ENCODE results near the gene CUEDC1.
A peak's percentile ranks its signal among the peaks of the same experiment; 100 is the strongest.

The CUEDC1 gene

DNA sequence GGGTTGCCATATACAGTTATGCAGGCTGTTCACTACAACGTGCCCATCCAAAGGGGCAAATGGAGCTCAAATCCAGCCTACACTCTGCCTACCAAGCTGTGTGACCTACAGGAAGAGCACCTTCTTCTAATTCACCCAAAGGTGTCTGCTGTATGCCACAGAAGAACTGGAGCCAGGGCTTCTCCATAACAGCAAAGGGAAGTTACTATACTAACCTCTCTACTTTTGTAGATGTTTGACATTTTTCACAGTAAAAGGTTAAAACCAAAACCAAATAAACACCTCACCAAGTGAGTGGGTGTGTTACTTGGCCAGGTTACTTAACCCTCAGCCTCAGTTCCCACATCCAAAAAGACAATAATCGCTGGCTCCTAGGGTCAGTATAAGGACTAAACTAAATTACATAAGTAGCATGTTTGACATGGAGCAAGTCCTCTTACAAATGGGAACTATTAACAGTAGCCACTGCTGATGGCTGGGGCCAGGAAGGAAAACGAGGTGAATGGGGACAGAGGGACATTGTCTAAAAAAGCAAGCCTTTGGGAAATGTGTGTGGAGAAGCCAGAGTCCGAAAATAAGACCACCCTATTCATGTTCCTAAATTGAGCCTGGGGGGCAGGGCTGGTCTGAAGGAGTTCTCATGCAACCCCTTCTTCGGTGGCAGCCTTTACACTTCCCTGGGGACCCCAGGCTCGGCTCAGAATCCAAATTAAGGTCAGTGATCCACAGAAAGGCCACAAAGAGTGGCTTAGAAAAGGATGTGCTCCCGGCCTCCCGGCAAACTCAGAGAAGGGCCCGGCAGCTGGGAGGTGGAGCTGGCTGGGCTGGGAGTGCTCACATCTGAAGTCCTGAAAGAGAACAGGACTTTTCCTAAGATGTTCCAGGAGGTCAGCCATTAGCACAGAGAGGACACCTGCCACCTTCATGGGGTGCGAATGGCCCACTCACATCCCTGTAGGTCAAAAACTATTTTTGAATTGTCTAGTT is 13.5 kb downstream of the CUEDC1 start:
- no peaks in the 10 kb centered on the region for H3K9me3 ChIP-seq (ENCODE audit: control insufficient read depth in 5 of 5, low read length in 5 of 5)
- H3K27me3 ChIP-seq (ENCODE audit: control insufficient read depth in 5 of 5, insufficient read depth in 4 of 5, low read length in 5 of 5), result no peaks in the 10 kb centered on the region
- no peaks in the 10 kb centered on the region for H3K36me3 ChIP-seq (ENCODE audit: control insufficient read depth in 5 of 5, insufficient read depth in 5 of 5, low read length in 5 of 5)
- H3K4me3 ChIP-seq (ENCODE audit: low read depth in 1 of 5, low read length in 5 of 5), result no peak overlapping the region
- peaks cover 16 to 61% (median 60%) of the 10 kb centered on the region in 5 donors for H3K4me1 ChIP-seq (ENCODE audit: control insufficient read depth in 5 of 5, insufficient read depth in 5 of 5, low read length in 5 of 5)
- H3K27ac ChIP-seq (ENCODE audit: low read depth, low read length), result peak overlapping the region; percentile 37
- H3K9ac ChIP-seq (ENCODE audit: low read length in 5 of 5), result no peak overlapping the region

- Histone ChIP-seq H3K27me3 (ENCODE audit: control insufficient read depth in 5 of 5, insufficient read depth in 4 of 5, low read length in 5 of 5) (no peaks in the 10 kb centered on the region), H3K4me3 (ENCODE audit: low read depth in 1 of 5, low read length in 5 of 5) (no peak overlapping the region), H3K27ac (ENCODE audit: low read depth, low read length) (peak overlapping the region; percentile 37), H3K36me3 (ENCODE audit: control insufficient read depth in 5 of 5, insufficient read depth in 5 of 5, low read length in 5 of 5) (no peaks in the 10 kb centered on the region), H3K4me1 (ENCODE audit: control insufficient read depth in 5 of 5, insufficient read depth in 5 of 5, low read length in 5 of 5) (peaks cover 14 to 62% (median 60%) of the 10 kb centered on the region in 5 donors), H3K9ac (ENCODE audit: low read length in 5 of 5) (no peak overlapping the region), H3K9me3 (ENCODE audit: control insufficient read depth in 5 of 5, low read length in 5 of 5) (no peaks in the 10 kb centered on the region)
These were observed 14.4 kb downstream of the CUEDC1 start for GRCh38 chr17:57940653-57941329.

DNA sequence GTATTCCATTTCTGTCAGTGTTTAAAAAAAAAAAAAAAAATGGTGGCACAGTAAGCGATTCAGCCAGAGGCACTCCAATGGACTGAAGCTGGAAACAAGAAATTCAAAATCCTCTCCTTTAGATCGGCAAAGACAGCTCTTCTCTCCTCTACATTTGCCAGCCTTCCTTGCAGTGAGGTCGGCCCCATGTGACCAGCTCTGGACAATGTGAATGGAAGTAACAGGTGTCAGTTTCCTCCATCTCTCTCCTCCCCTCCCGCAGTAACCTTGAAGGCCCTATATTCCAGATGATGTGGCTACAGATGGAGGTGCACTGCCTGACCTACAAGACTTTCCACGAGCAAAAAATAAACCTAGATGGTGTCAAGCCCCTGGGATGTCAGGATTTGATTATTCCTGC is 15.0 kb downstream of the CUEDC1 start:
- Histone ChIP-seq H3K9ac (ENCODE audit: low read length in 5 of 5) (no peak overlapping the region), H3K4me3 (ENCODE audit: low read depth in 1 of 5, low read length in 5 of 5) (no peak overlapping the region), H3K27ac (ENCODE audit: low read depth, low read length) (no peak overlapping the region), H3K27me3 (ENCODE audit: control insufficient read depth in 5 of 5, insufficient read depth in 4 of 5, low read length in 5 of 5) (no peaks in the 10 kb centered on the region), H3K36me3 (ENCODE audit: control insufficient read depth in 5 of 5, insufficient read depth in 5 of 5, low read length in 5 of 5) (no peaks in the 10 kb centered on the region), H3K4me1 (ENCODE audit: control insufficient read depth in 5 of 5, insufficient read depth in 5 of 5, low read length in 5 of 5) (peaks cover 18 to 68% (median 63%) of the 10 kb centered on the region in 5 donors), H3K9me3 (ENCODE audit: control insufficient read depth in 5 of 5, low read length in 5 of 5) (no peaks in the 10 kb centered on the region)

GRCh38 chr17:57939797-57940196 is 15.4 kb downstream of the CUEDC1 start:
- no peak overlapping the region for H3K4me3 ChIP-seq (ENCODE audit: low read depth in 1 of 5, low read length in 5 of 5)
- H3K9me3 ChIP-seq (ENCODE audit: control insufficient read depth in 5 of 5, low read length in 5 of 5), result no peaks in the 10 kb centered on the region
- peaks cover 18 to 68% (median 62%) of the 10 kb centered on the region in 5 donors for H3K4me1 ChIP-seq (ENCODE audit: control insufficient read depth in 5 of 5, insufficient read depth in 5 of 5, low read length in 5 of 5)
- H3K36me3 ChIP-seq (ENCODE audit: control insufficient read depth in 5 of 5, insufficient read depth in 5 of 5, low read length in 5 of 5), result no peaks in the 10 kb centered on the region
- no peaks in the 10 kb centered on the region for H3K27me3 ChIP-seq (ENCODE audit: control insufficient read depth in 5 of 5, insufficient read depth in 4 of 5, low read length in 5 of 5)
- H3K27ac ChIP-seq (ENCODE audit: low read depth, low read length), result no peak overlapping the region
- no peak overlapping the region for H3K9ac ChIP-seq (ENCODE audit: low read length in 5 of 5)

GRCh38 chr17:57938061-57938502 is 17.1 kb downstream of the CUEDC1 start:
- H3K27me3 ChIP-seq (ENCODE audit: control insufficient read depth in 5 of 5, insufficient read depth in 4 of 5, low read length in 5 of 5), result no peaks in the 10 kb centered on the region
- H3K4me1 ChIP-seq (ENCODE audit: control insufficient read depth in 5 of 5, insufficient read depth in 5 of 5, low read length in 5 of 5), result peaks cover 16 to 57% (median 57%) of the 10 kb centered on the region in 5 donors
- H3K27ac ChIP-seq (ENCODE audit: low read depth, low read length), result no peak overlapping the region
- no peak overlapping the region for H3K9ac ChIP-seq (ENCODE audit: low read length in 5 of 5)
- H3K9me3 ChIP-seq (ENCODE audit: control insufficient read depth in 5 of 5, low read length in 5 of 5), result no peaks in the 10 kb centered on the region
- no peak overlapping the region for H3K4me3 ChIP-seq (ENCODE audit: low read depth in 1 of 5, low read length in 5 of 5)
- H3K36me3 ChIP-seq (ENCODE audit: control insufficient read depth in 5 of 5, insufficient read depth in 5 of 5, low read length in 5 of 5), result no peaks in the 10 kb centered on the region

DNA sequence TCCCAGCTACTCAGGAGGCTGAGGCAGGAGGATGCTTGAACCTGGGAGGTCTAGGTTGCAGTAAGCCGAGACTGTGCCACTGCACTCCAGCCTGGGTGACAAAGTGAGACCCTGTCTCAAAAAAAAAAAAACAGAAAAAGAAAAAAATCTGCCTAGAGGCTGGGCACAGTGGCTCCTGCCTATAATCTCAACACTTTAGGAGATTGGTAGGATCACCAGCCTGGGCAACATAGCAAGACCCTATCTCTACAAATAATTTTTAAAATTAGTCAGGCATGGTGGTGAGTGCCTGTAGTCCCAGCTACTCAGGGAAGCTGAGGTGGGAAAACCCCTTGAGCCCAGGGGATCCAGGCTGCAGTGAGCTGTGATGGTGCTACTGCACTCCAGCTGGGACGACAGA is 17.7 kb downstream of the CUEDC1 start:
- peaks cover 16 to 57% (median 54%) of the 10 kb centered on the region in 5 donors for H3K4me1 ChIP-seq (ENCODE audit: control insufficient read depth in 5 of 5, insufficient read depth in 5 of 5, low read length in 5 of 5)
- no peaks in the 10 kb centered on the region for H3K27me3 ChIP-seq (ENCODE audit: control insufficient read depth in 5 of 5, insufficient read depth in 4 of 5, low read length in 5 of 5)
- no peak overlapping the region for H3K9ac ChIP-seq (ENCODE audit: low read length in 5 of 5)
- H3K9me3 ChIP-seq (ENCODE audit: control insufficient read depth in 5 of 5, low read length in 5 of 5), result no peaks in the 10 kb centered on the region
- H3K4me3 ChIP-seq (ENCODE audit: low read depth in 1 of 5, low read length in 5 of 5), result no peak overlapping the region
- H3K27ac ChIP-seq (ENCODE audit: low read depth, low read length), result no peak overlapping the region
- H3K36me3 ChIP-seq (ENCODE audit: control insufficient read depth in 5 of 5, insufficient read depth in 5 of 5, low read length in 5 of 5), result no peaks in the 10 kb centered on the region

DNA sequence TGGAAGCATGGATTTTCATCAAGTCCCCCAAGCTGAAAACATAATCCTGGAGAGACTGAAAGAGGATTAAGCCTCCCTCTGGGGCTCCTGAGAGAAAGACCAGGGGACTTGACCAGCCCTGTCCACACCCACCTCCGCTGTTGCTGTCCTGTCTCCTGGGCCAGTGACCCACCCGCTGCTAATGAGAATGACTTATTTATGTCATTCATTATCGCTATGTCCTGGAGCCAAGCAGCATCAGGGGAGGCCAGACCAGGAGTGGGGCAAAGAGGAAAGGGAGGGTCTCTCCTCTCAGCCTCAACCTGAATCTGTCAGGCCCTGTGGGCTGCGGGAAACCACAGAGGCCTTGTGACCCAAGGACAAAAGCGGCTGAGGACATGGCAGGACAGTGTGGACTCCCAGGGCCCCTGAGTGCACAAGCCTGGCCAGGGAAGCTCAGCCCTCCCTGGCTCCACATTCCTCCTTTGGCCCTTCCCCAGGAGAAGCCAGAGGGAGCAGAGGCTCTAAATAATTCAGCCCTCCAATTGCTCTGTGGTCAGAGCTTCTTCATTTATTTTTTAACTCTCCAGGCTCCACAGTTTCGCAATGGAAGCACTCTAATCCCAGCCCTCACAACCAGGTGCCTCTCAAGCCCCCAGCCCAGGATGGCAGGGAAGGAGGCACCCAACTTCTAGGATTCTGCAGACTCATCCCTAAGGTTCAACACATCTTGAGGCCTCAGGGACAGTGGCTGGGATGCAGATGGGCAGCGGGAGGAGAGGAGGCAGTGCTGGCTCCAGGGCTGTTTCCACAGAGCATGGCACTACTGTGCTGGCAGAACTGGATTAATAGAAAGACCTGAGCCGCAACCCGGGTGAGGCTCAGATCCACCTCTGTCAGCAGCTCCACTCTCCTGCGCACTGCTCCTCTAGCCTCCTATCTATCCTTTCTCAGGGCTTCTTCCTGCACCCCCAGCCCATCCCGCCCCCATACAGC is 19.1 kb downstream of the CUEDC1 start:
- Histone ChIP-seq H3K36me3 (ENCODE audit: control insufficient read depth in 5 of 5, insufficient read depth in 5 of 5, low read length in 5 of 5) (no peaks in the 10 kb centered on the region), H3K4me3 (ENCODE audit: low read depth in 1 of 5, low read length in 5 of 5) (peak overlapping the region in 4 of 5 donors; percentile 7 to 42 (median 32)), H3K4me1 (ENCODE audit: control insufficient read depth in 5 of 5, insufficient read depth in 5 of 5, low read length in 5 of 5) (peaks cover 14 to 53% (median 50%) of the 10 kb centered on the region in 5 donors)

DNA sequence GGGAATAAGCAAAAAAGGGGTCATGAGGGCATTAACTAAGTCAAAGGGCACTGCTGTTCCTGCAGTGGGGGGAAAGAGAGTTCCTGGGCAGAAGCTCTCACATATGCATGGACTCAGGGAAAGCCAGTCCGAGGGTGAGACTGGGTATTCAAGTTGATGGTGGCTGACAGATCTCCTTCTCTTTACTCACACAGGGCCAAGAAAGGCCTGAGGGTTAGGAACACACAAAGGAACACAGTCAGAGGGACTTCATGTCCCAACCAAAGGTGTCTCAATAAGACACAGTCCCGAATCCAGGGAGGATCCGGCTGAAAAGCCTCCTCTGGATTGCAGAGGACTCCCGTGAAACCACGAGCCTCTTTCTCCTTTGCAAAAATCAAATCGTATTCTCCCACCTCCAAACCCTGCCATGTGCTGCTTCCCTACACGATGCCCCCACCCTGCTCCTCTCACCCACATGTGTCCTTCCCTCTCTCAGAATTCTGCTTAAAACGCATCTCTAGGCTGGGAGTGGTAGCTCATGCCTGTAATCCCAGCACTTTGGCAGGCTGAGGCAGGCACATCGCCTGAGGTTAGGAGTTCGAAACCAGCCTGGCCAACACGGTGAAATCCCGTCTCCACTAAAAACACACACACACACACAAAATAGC is 23.6 kb downstream of the CUEDC1 start:
- H3K27ac ChIP-seq (ENCODE audit: low read depth, low read length), result no peak overlapping the region
- peak overlapping the region in 1 of 5 donors; percentile 14 for H3K9ac ChIP-seq (ENCODE audit: low read length in 5 of 5)

More for the DNA sequence above, 19.1 kb downstream of the CUEDC1 start:
- H3K27ac ChIP-seq (ENCODE audit: low read depth, low read length), result peak overlapping the region; percentile 82
- H3K9me3 ChIP-seq (ENCODE audit: control insufficient read depth in 5 of 5, low read length in 5 of 5), result no peaks in the 10 kb centered on the region
- H3K9ac ChIP-seq (ENCODE audit: low read length in 5 of 5), result peak overlapping the region in 4 of 5 donors; percentile 59 to 65 (median 62)
- no peaks in the 10 kb centered on the region for H3K27me3 ChIP-seq (ENCODE audit: control insufficient read depth in 5 of 5, insufficient read depth in 4 of 5, low read length in 5 of 5)

DNA sequence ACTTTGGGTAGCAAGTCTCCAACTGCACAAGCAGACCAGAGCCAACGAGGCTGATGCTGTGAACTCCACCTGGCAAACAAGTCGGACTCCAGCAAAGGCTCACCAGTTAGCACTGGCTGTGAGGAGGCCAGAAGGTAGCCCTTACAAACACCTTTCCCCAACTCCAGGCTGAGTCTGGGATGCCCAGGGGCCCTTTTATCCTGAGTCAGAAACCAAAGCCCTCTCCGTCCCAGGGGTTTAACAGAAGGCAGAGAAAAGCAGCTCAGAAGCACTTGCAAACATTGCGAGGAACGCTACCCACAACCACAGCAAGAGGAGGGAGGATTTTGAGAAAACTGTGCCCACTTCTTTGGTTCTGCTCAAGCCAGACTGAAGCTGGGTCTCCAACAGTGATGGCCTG is 25.0 kb downstream of the CUEDC1 start:
- H3K9ac ChIP-seq (ENCODE audit: low read length in 5 of 5), result no peak overlapping the region
- H3K9me3 ChIP-seq (ENCODE audit: control insufficient read depth in 5 of 5, low read length in 5 of 5), result no peaks in the 10 kb centered on the region
- H3K36me3 ChIP-seq (ENCODE audit: control insufficient read depth in 5 of 5, insufficient read depth in 5 of 5, low read length in 5 of 5), result no peaks in the 10 kb centered on the region
- peaks cover 8 to 51% (median 49%) of the 10 kb centered on the region in 5 donors for H3K4me1 ChIP-seq (ENCODE audit: control insufficient read depth in 5 of 5, insufficient read depth in 5 of 5, low read length in 5 of 5)
- no peak overlapping the region for H3K4me3 ChIP-seq (ENCODE audit: low read depth in 1 of 5, low read length in 5 of 5)
- H3K27me3 ChIP-seq (ENCODE audit: control insufficient read depth in 5 of 5, insufficient read depth in 4 of 5, low read length in 5 of 5), result no peaks in the 10 kb centered on the region
- peak overlapping the region; percentile 11 for H3K27ac ChIP-seq (ENCODE audit: low read depth, low read length)

More for the DNA sequence above, 23.6 kb downstream of the CUEDC1 start:
- Histone ChIP-seq H3K36me3 (ENCODE audit: control insufficient read depth in 5 of 5, insufficient read depth in 5 of 5, low read length in 5 of 5) (no peaks in the 10 kb centered on the region), H3K4me3 (ENCODE audit: low read depth in 1 of 5, low read length in 5 of 5) (no peak overlapping the region), H3K9me3 (ENCODE audit: control insufficient read depth in 5 of 5, low read length in 5 of 5) (no peaks in the 10 kb centered on the region), H3K27me3 (ENCODE audit: control insufficient read depth in 5 of 5, insufficient read depth in 4 of 5, low read length in 5 of 5) (no peaks in the 10 kb centered on the region), H3K4me1 (ENCODE audit: control insufficient read depth in 5 of 5, insufficient read depth in 5 of 5, low read length in 5 of 5) (peaks cover 14 to 63% (median 57%) of the 10 kb centered on the region in 5 donors)
